Neutrophil (primary cell): ENCODE measurements around the gene NEURL1.

Experiments
- H3K27ac ChIP-seq: fragments of 200-600 bp; sonication (generic); 2 replicates; pipeline ENCODE4 v1.5.1; 2016; ENCODE audit warnings: mild to moderate bottlenecking, moderate library complexity
- H3K27me3 ChIP-seq: fragments of 200-600 bp; sonication (generic); 2 replicates; pipeline ENCODE4 v1.6.0; 2016; ENCODE audit warnings: mild to moderate bottlenecking
- H3K36me3 ChIP-seq: fragments of 200-600 bp; sonication (generic); 2 replicates; pipeline ENCODE4 v1.5.1; 2017
- H3K4me1 ChIP-seq, 2 experiments: fragments of 200-600 bp in 1 of 2; sonication (generic) in 1 of 2; 1 replicate in 1 of 2; 2 replicates in 1 of 2; pipeline versions ENCODE4 v1.5.1 to v1.6.1; 2013 to 2016; ENCODE audit warnings: low read depth in 1 of 2, low read length in 1 of 2, mild to moderate bottlenecking in 1 of 2, moderate library complexity in 1 of 2; ENCODE audit not compliant: control insufficient read depth in 1 of 2, insufficient read depth in 1 of 2
- H3K4me3 ChIP-seq, 2 experiments: fragments of 200-600 bp in 1 of 2; sonication (generic) in 1 of 2; 1 replicate in 1 of 2; 2 replicates in 1 of 2; pipeline ENCODE4 v1.5.1; 2013 to 2016; ENCODE audit warnings: low read depth in 1 of 2, low read length in 1 of 2, mild to moderate bottlenecking in 1 of 2, moderate library complexity in 1 of 2
- H3K9me3 ChIP-seq: fragments of 200-600 bp; sonication (generic); 2 replicates; pipeline ENCODE4 v1.5.1; 2016
- CTCF ChIP-seq: fragments of 200-600 bp; sonication (generic); IDR thresholded peaks from 2 replicates; pipeline ENCODE4 v1.5.1; 2016; ENCODE audit warnings: antibody characterized with exemption

Gene NEURL1

GRCh38 chr10:103466734-103467133 is 26.8 kb upstream of the NEURL1 start:
- H3K27ac ChIP-seq = no peak overlapping the region
- H3K27me3 ChIP-seq = peaks cover 36% of the 10 kb centered on the region
- H3K4me1 ChIP-seq = no peaks in the 10 kb centered on the region
- TF ChIP-seq CTCF = no peak
- no peaks in the 10 kb centered on the region for H3K36me3 ChIP-seq
- no peak overlapping the region for H3K4me3 ChIP-seq
- no peaks in the 10 kb centered on the region for H3K9me3 ChIP-seq

DNA sequence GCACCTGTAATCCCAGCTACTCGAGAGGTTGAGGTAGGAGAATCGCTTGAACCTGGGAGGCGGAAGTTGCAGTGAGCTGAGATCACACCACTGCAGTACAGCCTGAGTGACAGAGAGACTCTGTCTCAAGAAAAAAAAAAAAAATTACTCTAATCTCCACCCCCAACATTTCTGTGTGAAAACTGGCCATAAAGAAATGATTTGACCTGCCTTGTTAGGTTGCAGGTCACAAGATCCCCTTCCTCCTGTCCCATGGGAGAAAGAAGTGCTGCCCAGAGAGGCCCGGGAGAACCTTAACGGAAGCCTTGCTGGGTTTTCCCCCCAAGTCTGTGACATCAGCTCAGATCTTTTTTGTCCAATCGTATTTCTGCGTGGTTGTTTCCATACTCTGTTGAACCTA is 26.1 kb upstream of the NEURL1 start:
- no peaks in the 10 kb centered on the region for H3K36me3 ChIP-seq
- H3K27ac ChIP-seq = no peak overlapping the region
- TF ChIP-seq CTCF = no peak
- H3K4me1 ChIP-seq = no peaks in the 10 kb centered on the region
- no peaks in the 10 kb centered on the region for H3K9me3 ChIP-seq
- H3K27me3 ChIP-seq = peaks cover 43% of the 10 kb centered on the region
- H3K4me3 ChIP-seq = no peak overlapping the region

DNA sequence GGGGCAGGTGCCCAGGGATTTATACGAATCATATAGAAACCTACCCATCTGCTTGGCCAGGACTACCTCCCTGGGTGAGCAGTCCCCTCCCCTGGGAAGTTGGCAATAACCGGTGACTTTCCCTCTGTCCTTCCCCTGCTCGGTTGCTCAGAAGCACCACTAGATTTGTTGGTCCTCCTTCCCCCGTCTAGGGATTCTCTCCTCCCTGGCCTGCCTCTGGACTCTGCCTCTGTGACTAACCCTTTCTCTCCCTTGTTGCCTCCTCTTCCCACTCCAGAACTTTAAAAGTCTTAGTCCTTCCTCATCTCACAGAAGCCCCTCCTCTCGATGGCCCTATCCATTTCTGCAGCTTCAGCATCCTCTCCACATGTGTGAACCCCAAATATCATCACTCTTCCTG is 24.3 kb upstream of the NEURL1 start:
- Histone ChIP-seq H3K36me3 (no peaks in the 10 kb centered on the region), H3K4me3 (no peak overlapping the region), H3K27me3 (peaks cover 45% of the 10 kb centered on the region), H3K9me3 (no peaks in the 10 kb centered on the region), H3K27ac (no peak overlapping the region), H3K4me1 (no peaks in the 10 kb centered on the region)
- no peak for TF ChIP-seq CTCF

- H3K9me3 ChIP-seq = no peaks in the 10 kb centered on the region
- H3K4me1 ChIP-seq = no peaks in the 10 kb centered on the region
- TF ChIP-seq CTCF = no peak
- H3K36me3 ChIP-seq = no peaks in the 10 kb centered on the region
- H3K4me3 ChIP-seq = no peak overlapping the region
- H3K27me3 ChIP-seq = peaks cover 51% of the 10 kb centered on the region
- H3K27ac ChIP-seq = no peak overlapping the region
Measured at GRCh38 chr10:103470761-103471653, 22.5 kb upstream of the NEURL1 start.

DNA sequence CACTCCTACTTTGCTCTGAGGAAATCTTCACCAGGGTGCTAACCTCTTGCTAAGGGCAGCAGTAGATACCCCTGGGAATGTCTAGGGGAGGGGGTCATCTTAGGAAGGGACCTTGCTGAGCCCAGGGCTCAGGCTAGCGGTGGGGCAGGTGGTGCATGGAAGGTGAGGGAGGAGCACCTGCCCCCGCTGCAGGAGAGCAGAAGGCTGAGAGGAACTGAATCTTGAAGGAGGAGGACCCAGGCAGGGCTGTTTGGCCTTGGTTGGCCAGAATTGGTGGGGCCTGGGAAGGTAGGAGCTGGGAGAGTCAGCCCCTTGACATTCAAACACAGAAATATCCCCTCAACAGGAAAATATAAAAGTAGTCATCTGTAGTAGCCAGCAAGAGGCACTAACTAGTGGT is 21.5 kb upstream of the NEURL1 start:
- Histone ChIP-seq H3K9me3 (no peaks in the 10 kb centered on the region), H3K4me3 (no peak overlapping the region), H3K4me1 (no peaks in the 10 kb centered on the region), H3K27me3 (peaks cover 51% of the 10 kb centered on the region), H3K36me3 (no peaks in the 10 kb centered on the region), H3K27ac (no peak overlapping the region)
- no peak for TF ChIP-seq CTCF
